A549 treated with Hydrocortisone at 1 μM for 4 hours (cell line): Measurements from ENCODE around the gene RPP30. TPM values are rescaled to one million over a fixed set of nuclear protein-coding genes. Genes with fewer than 3 reads are reported as not detected.

Experiments used
- total RNA-seq: library from RNA; stranded (reverse); fragments of 200-300 nt; extraction: Qiagen RNA extraction; gene quantifications from 5 replicates; pipeline ENCODE4 v1.2.3, GENCODE V29; 2022

The RPP30 gene
- total RNA-seq = 45.7 to 52.9 TPM (median 50.8 TPM) in 5 replicates

DNA sequence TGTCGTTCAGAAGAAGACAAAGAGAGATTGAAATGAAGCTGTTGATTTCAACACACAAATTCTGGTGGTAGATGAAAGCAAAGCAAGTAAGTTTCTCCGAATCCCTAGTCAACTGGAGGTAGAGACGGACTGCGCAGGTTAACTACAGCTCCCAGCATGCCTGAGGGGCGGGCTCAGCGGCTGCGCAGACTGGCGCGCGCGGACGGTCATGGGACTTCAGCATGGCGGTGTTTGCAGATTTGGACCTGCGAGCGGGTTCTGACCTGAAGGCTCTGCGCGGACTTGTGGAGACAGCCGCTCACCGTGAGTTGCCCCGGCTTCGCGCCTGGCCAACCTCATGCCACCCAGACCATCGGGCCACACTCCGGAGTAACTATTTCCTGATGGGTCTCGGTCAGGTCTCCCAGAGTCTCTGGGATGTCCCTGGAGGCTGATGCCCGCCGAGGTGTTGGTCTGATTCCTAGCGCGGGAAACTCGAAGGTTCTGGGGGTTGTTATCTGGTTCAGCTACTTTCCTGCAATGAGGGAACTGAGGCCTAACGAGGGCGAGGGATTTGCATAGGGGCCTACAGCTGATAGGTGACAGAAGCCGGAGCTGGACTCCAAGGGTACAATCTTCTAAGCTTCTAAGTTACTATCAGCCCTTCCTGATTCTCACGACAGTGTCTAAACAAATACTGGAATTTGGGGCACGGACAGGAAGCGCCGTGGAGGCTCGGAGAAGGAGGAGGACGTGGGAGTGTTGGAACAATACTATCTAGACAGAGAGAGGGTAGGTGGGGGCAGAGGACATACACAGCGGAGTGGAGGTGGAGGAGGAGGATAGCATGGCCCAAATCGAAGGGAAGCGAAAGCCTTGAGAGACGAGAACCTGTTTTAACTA lies at the start of gene RPP30:
TSS of gene RPP30 (plus strand) at position 209 of the 882 bp plus-strand sequence. CDS start at position 222, 13 bp downstream.

DNA sequence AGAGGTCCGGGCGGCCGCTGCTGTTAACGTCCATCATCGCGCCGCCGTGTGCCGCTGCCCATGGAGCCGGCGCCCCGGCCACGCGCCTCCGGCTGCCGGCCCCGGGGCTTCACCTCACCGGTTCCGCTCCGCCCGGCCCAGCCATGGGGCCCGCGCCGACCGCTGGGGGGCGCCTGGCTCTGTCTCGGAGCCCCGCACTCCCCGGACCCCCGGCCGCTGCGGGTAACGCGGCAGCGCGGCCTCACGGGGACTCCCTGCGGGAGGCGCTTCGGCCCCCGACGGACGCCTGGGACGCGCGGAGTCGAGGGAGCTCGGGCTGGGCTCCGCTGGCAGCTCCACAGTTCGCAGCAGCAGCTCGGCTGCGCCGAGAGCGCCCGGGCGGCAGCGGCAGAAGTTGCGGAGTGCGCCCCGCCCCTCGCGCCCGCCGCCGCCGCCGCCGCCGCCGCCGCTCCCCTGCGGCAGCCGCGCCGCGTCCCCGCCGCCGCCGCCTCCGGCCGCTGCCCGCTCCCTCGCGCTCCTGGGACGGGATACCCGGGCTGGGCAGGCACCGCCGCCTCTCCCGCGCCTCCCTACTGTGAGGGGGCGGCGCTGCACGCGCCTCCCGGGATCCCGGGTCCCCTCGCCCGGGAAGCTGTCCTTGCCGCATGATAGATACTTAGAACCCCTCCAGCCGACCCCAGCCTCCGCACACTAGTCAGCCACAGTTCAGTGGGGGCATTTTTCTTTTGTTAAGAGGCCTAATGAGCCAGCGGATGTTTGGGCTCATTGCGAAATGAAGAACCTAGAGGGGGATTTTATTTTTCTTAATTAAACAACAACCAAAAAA lies 13.9 kb upstream of the RPP30 start, which contains the start of gene HTR7:
TSS of gene HTR7 (minus strand) at position 405 of the 826 bp plus-strand sequence. CDS start at position 37, 368 bp downstream.

DNA sequence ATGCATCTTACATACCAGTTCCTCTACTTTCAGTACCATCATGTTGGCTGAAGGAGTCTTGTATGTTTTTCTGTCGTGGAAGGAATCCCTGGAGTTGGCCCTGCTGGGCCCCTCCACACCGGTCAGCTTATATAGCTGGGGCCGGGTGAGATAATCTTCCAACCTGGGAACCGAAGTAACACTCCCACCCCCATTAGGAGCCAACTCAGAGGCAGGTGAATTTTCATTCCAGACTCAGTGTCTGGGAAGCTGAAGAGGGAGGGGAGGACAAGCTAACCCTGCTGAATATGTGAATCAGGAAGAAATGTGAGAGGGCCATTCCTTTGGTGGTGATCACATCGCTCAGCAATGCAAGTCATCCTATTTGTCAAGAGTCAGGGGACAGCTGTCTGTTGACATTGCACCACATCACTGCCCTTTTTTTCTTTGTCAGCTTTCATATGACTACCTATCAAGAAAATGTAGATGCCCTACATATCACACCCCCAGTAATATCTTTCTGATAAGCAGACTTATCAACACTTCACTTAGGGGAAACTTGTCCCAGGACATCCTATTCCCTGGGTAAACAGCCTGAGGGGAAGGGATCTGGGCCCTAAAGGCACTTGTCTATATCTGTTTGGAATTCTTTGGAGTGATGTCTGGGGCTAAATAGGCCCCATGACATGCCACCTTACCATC lies 49.4 kb downstream of the RPP30 start, which contains the start of gene ANKRD1:
TSS of gene ANKRD1 (minus strand) at position 102 of the 681 bp plus-strand sequence. CDS start at position 42, 60 bp downstream.

Other genes with a start within 250 kb of the RPP30 start
- 0.12 to 0.24 TPM (median 0.17 TPM) in 5 replicates for gene HTR7, start 13.9 kb upstream of the RPP30 start, total RNA-seq
- 26.4 to 54.1 TPM (median 40.0 TPM) in 5 replicates for gene ANKRD1, start 49.1 kb downstream of the RPP30 start, total RNA-seq